B cell (primary cell): Measurements from ENCODE around the gene SNRNP70. TPM values are rescaled to one million over a fixed set of nuclear protein-coding genes. Genes with fewer than 3 reads are reported as not detected.

ENCODE experiments used
- ATAC-seq: fragments of 200-7000 bp; cut with Tn5 transposase; one replicate; pipeline ENCODE4 v1.10.0; 2021; ENCODE audit warnings: low read depth, mild to moderate bottlenecking, moderate number of reproducible peaks, moderate library complexity
- CTCF ChIA-PET: fragments of 350-600 bp; sonication (Branson Sonifier 250); formaldehyde crosslinking; loops from one replicate; lab custom pipeline; 2021; ENCODE audit warnings: antibody characterized with exemption, inconsistent platforms; lab: Charles Lee
- POLR2A ChIA-PET: fragments of 350-600 bp; sonication (Branson Sonifier 250); formaldehyde crosslinking; loops from one replicate; lab custom pipeline; 2021; ENCODE audit warnings: antibody characterized with exemption; lab: Charles Lee
- DNase-seq: peaks from one replicate; pipeline ENCODE4 v3.0.0; 2013
- H2AFZ ChIP-seq: 2 replicates; pipeline ENCODE4 v1.6.1; 2012; ENCODE audit warnings: mild to moderate bottlenecking, low read depth, low read length; ENCODE audit not compliant: insufficient read depth, poor library complexity, severe bottlenecking
- H3K27ac ChIP-seq, 2 donors: 1 replicate in 1 of 2; 2 replicates in 1 of 2; pipeline ENCODE4 v1.5.1; 2012 to 2013; ENCODE audit warnings: low read length in 2 of 2, mild to moderate bottlenecking in 2 of 2, moderate library complexity in 1 of 2
- H3K27me3 ChIP-seq, 4 experiments: fragments of 200-600 bp in 1 of 4; sonication (generic) in 1 of 4; replicated peaks in 1 of 4; 1 replicate in 2 of 4; 2 replicates in 2 of 4; pipeline versions ENCODE4 v1.6.1 to v1.7.0; 2013 to 2016; ENCODE audit warnings: low read length in 3 of 4, mild to moderate bottlenecking in 2 of 4, mixed read lengths in 1 of 4, moderate library complexity in 1 of 4; ENCODE audit not compliant: insufficient read depth in 4 of 4, control insufficient read depth in 3 of 4; ENCODE audit errors: control extremely low read depth in 1 of 4
- H3K36me3 ChIP-seq, 2 experiments: replicated peaks in 1 of 2; 1 replicate in 1 of 2; 2 replicates in 1 of 2; pipeline versions ENCODE4 v1.6.1 to v1.7.1; 2013; ENCODE audit warnings: low read length in 1 of 2; ENCODE audit not compliant: insufficient read depth in 2 of 2, control insufficient read depth in 1 of 2; ENCODE audit errors: control extremely low read depth in 1 of 2, extremely low read depth in 1 of 2
- H3K4me1 ChIP-seq, 2 donors: fragments of 200-600 bp in 1 of 2; sonication (generic) in 1 of 2; 1 replicate in 1 of 2; 2 replicates in 1 of 2; pipeline versions ENCODE4 v1.5.1 to v1.6.1; 2013 to 2017; ENCODE audit warnings: low read length in 2 of 2; ENCODE audit not compliant: control insufficient read depth in 2 of 2, insufficient read depth in 2 of 2
- H3K4me2 ChIP-seq: replicated peaks from 2 replicates; pipeline ENCODE3; 2012; ENCODE audit warnings: mild to moderate bottlenecking, low read depth, low read length; ENCODE audit not compliant: poor library complexity, severe bottlenecking
- H3K4me3 ChIP-seq, 5 experiments: fragments of 200-600 bp in 1 of 5; sonication (generic) in 1 of 5; 1 replicate in 3 of 5; 2 replicates in 2 of 5; pipeline versions ENCODE4 v1.5.1 to v1.7.0; 2011 to 2016; ENCODE audit warnings: low read length in 4 of 5, mild to moderate bottlenecking in 4 of 5, low read depth in 2 of 5, control low read depth in 1 of 5, moderate library complexity in 1 of 5; ENCODE audit not compliant: insufficient read depth in 1 of 5; ENCODE audit errors: control extremely low read depth in 1 of 5, extremely low read depth in 1 of 5
- H3K79me2 ChIP-seq: fragments of 200-600 bp; sonication (generic); one replicate; pipeline ENCODE4 v1.6.0; 2016; ENCODE audit warnings: low read length; ENCODE audit not compliant: control insufficient read depth, insufficient read depth
- H3K9ac ChIP-seq: fragments of 200-600 bp; sonication (generic); 2 replicates; pipeline ENCODE4 v1.6.1; 2017; ENCODE audit warnings: mild to moderate bottlenecking, low read length, moderate library complexity
- H3K9me3 ChIP-seq, 3 donors: one replicate each; pipeline versions ENCODE4 v1.6.1 to v1.7.1; 2013; ENCODE audit warnings: low read length in 2 of 3; ENCODE audit not compliant: control insufficient read depth in 2 of 3, insufficient read depth in 1 of 3; ENCODE audit errors: control extremely low read depth in 1 of 3
- H4K20me1 ChIP-seq: 2 replicates; pipeline ENCODE4 v1.6.0; 2012; ENCODE audit warnings: mild to moderate bottlenecking, low read length; ENCODE audit not compliant: insufficient read depth, control insufficient read depth, poor library complexity, severe bottlenecking
- H3K27ac Mint-ChIP-seq: one replicate; pipeline ENCODE4 v1.8.0; 2021; ENCODE audit warnings: mixed read lengths
- H3K27me3 Mint-ChIP-seq: one replicate; pipeline ENCODE4 v1.8.0; 2021; ENCODE audit warnings: mixed read lengths
- H3K4me1 Mint-ChIP-seq: one replicate; pipeline ENCODE4 v1.8.0; 2021; ENCODE audit warnings: mixed read lengths
- H3K4me3 Mint-ChIP-seq: one replicate; pipeline ENCODE4 v1.8.0; 2021; ENCODE audit warnings: mixed read lengths
- H3K9me3 Mint-ChIP-seq: one replicate; pipeline ENCODE4 v1.8.0; 2022; ENCODE audit warnings: mixed read lengths; ENCODE audit not compliant: insufficient read depth
- EZH2 ChIP-seq: IDR thresholded peaks from 2 replicates; pipeline ENCODE4 v1.6.1; 2012; ENCODE audit warnings: borderline replicate concordance, low read depth, mild to moderate bottlenecking, moderate library complexity, low read length; ENCODE audit not compliant: insufficient read depth, poor library complexity, severe bottlenecking
- WGBS: methylation state at CpG from one replicate; pipeline ENCODE4 v1.1.5; 2013; ENCODE audit warnings: missing lambda C conversion rate; ENCODE audit not compliant: insufficient coverage; 5-methylcytosine and 5-hydroxymethylcytosine counted together
- intact Hi-C: fragments of 100-400 bp; cut with micrococcal nuclease; formaldehyde crosslinking; loops from one replicate; pipeline ENCODE4 v1.10.0; 2022
- polyA plus RNA-seq: library from polyadenylated mRNA; depleted of rRNA; stranded (reverse); fragments of >200 nt; gene quantifications from 2 replicates; pipeline ENCODE4 v1.2.3, GENCODE V29; 2012
- total RNA-seq, 2 donors: library from RNA; stranded (reverse); fragments of 120-200 nt in 1 of 2; gene quantifications; 1 replicate in 1 of 2; 2 replicates in 1 of 2; pipeline versions ENCODE4 v1.2.3 to v1.2.4, GENCODE V29; 2013 to 2022
- TF ChIP-seq, protein P1 (sequence below): fragments of 200-600 bp; IDR thresholded peaks from one replicate; pipeline ENCODE4 v1.8.0; 2022; ENCODE audit warnings: antibody characterized with exemption, mild to moderate bottlenecking

The SNRNP70 gene
- total and polyA plus RNA-seq, 2 donors (not counting 1 experiment from before 2014, with no cell fraction given), result 598 to 954 TPM

DNA sequence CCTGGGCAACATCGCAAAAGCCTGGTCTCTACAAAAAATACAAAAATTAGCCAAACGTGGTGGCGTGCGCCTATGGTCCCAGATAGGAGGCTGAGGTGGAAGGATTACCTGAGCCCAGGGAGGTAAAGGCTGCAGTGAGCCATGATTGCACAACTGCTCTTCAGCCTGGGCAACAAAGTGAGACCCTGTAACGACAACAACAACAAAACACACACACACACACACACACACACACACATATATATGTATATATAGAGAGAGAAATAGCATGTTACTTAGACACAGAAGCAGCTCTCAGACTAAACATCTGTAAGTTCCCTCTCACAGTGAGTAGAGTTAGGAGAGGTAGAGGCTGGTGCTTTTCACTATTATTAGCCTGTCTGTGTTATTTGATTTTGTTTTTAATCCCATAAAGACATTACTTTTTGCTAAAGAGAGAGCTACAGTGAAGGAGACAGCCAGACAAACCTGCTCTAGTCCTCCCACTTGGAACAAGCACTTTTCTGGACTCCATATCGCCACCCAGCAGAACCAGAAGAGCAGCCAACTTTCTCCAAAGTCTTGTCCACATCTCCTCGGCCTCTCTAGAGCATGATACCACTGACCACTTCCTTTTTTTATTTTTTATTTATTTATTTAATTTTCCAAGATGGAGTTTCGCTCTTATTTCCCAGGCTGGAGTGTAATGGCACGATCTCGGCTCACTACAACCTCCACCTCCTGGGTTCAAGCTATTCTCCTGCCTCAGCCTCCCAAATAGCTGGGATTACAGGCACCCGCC lies 26.2 kb downstream of the SNRNP70 start:
- Histone ChIP-seq H3K27me3 (no peaks in the 10 kb centered on the region), H3K4me3 (no peak overlapping the region), H3K9ac (no peak overlapping the region), H3K9me3 (no peaks in the 10 kb centered on the region), H4K20me1 (peaks cover 19% of the 10 kb centered on the region), H3K27ac (no peak overlapping the region), H3K36me3 (peaks cover 0 to 25% of the 10 kb centered on the region in 2 experiments), H3K4me1 (peaks cover 5 to 17% of the 10 kb centered on the region in 2 donors), H3K79me2 (no peaks in the 10 kb centered on the region), H2AFZ (no peak overlapping the region), H3K4me2 (no peak overlapping the region)
- DNase-seq, result no peak
- CTCF ChIA-PET, result interaction anchor here (0.9 to 2.0 kb wide), 4 partner anchors 11 to 37 kb away, joined by 3 to 8 read pairs (median 5); no protein-coding TSS in a partner anchor
- no peak overlapping the region for H3K27ac Mint-ChIP-seq
- H3K4me3 Mint-ChIP-seq, result no peak overlapping the region
- intact Hi-C loops, result loop anchor here (5.0 to 10.0 kb wide), 4 partner anchors 36 to 563 kb away; partner anchors contain the start of genes DBP, GYS1, PRMT1 and RUVBL2
- H3K9me3 Mint-ChIP-seq, result no peaks in the 10 kb centered on the region
- TF ChIP-seq, protein P1, sequence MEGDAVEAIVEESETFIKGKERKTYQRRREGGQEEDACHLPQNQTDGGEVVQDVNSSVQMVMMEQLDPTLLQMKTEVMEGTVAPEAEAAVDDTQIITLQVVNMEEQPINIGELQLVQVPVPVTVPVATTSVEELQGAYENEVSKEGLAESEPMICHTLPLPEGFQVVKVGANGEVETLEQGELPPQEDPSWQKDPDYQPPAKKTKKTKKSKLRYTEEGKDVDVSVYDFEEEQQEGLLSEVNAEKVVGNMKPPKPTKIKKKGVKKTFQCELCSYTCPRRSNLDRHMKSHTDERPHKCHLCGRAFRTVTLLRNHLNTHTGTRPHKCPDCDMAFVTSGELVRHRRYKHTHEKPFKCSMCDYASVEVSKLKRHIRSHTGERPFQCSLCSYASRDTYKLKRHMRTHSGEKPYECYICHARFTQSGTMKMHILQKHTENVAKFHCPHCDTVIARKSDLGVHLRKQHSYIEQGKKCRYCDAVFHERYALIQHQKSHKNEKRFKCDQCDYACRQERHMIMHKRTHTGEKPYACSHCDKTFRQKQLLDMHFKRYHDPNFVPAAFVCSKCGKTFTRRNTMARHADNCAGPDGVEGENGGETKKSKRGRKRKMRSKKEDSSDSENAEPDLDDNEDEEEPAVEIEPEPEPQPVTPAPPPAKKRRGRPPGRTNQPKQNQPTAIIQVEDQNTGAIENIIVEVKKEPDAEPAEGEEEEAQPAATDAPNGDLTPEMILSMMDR, result no peak
- TF ChIP-seq EZH2, result no peak
- no peaks in the 10 kb centered on the region for H3K27me3 Mint-ChIP-seq
- WGBS, result no CpG with 5 or more reads among the region's 11 CpGs
- POLR2A ChIA-PET, result no interaction called here
- H3K4me1 Mint-ChIP-seq, result peaks cover 22% of the 10 kb centered on the region
- no peak for ATAC-seq
